NCI-H2171 (cell line): ENCODE data around the gene LILRA6.
A peak's percentile ranks its signal among the peaks of the same experiment; 100 is the strongest.
"Not testable (repeated sequence)": the region's sequence is repeated elsewhere in the genome, so short reads cannot be mapped to it uniquely, and the experiment has no call there.

Experiments used
- DNase-seq: peaks from one replicate; lab custom pipeline; 2025; lab: John Stamatoyannopoulos, UW

Gene LILRA6

DNA sequence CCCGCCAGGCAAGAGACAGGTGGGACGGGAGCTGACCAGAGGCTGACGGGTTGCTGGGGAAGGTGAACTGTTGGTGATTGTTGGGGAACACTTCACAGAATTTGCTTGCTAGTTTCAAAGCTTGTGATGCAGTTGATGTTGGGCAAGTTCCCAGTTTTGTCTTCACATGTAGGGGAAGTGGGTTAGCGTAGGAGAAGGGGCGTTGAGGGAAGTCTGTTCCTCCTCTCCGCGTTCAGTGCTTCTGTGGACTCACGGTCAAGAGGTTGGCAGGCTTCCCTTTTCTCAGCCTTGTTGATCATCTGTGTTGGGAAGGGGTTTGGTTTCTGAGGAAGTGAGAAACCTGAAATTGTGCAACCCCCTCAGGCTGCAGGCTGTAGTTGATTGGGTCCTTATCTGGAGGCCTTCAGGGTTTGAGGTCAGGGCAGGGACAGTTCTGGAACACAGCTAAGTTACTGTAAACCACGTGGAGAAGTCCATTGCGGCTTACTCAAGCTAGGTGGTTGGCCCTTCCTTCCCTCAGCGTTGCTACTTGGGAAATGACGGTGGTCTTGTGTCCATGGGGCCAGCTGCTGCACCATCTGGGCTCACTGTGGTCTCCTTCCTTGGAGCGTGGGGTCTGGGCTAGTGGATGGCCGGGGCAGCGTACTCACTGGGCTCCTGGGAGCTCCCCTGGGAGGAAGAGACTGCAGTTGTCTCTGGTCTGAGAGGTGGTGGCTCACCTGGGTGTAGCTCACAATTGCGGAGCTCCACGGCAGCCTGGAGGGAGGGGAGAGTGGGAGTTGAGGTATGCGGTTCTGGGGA is 34.4 kb downstream of the LILRA6 start:
- no peak for DNase-seq

DNA sequence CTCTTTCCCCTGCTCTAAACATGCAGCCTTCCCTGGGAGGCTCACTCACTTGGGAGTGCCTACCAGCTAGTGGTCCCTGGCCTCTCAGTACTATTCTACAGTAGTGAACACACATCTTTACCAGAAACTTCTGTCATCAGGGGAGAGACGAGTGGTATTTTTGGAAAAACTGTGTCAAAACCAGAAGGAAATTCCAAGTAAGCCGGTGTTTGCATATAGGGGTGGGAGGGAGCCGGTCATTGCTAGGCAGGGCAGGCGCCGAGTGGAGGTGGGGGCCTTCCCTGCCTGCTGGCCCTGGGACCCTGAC is 35.0 kb downstream of the LILRA6 start:
- no peak for DNase-seq

DNA sequence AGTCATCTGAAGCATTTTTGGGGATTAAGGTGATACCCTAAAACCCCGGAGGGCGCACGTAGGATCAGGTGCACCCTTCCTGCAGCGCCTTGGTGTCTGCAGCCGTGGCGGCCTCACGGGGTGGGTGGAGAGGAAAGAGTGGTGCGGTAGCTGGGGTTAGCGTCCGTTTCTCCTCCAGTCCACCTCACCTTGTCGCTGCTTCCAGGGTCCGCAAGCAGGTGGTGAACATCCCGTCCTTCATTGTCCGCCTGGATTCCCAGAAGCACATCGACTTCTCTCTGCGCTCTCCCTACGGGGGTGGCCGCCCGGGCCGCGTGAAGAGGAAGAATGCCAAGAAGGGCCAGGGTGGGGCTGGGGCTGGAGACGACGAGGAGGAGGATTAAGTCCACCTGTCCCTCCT is 35.4 kb downstream of the LILRA6 start:
- DNase-seq: not testable (repeated sequence)

DNA sequence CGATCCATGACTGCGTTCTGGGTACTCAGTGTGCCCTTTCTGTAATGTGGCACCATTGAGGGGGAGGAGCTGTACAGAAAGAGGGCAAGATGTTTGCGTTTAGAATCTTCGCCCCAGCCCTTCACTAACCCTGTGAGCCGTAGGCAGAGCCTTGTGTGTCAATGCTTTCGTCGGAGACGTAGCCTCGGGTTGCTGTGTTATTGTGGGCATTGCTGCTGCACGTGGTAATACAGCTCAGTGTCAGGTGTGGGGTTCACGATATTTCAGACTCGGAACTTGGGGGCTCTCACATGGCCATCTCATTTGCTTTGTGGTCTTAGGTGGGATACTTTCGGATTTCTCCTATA is 35.8 kb downstream of the LILRA6 start:
- DNase-seq: no peak

DNA sequence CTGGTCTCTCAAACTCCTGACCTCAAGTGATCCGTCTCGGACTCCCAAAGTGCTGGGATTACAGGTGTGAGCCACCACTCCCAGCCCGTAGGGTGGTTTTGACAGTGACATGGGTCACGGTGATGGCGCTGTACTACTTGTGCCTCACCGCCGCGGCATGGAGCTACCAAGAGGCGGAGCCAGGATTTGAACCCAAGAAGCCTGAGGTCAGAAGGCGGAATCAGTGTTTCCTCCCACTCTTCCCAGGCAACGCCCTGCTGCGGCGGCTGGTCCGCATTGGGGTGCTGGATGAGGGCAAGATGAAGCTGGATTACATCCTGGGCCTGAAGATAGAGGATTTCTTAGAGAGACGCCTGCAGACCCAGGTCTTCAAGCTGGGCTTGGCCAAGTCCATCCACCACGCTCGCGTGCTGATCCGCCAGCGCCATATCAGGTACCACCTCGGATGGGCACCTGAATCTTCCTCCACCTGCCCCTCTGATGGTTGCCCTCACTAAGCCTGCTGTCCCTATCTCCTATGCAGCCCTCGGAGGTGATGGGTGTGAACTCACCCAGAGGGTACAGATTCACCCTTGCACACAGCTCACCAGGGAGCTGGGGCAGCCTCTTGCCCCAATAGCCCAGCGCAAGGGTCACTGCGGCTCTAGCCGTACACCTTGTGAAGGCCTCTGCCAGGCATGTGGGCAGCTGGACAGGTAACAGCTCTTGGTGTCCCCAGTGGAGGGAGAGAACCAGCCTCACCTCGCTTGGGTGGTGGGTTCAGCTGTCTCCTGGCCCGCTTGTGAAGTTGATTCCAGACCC is 36.4 kb downstream of the LILRA6 start:
- DNase-seq: no peak

DNA sequence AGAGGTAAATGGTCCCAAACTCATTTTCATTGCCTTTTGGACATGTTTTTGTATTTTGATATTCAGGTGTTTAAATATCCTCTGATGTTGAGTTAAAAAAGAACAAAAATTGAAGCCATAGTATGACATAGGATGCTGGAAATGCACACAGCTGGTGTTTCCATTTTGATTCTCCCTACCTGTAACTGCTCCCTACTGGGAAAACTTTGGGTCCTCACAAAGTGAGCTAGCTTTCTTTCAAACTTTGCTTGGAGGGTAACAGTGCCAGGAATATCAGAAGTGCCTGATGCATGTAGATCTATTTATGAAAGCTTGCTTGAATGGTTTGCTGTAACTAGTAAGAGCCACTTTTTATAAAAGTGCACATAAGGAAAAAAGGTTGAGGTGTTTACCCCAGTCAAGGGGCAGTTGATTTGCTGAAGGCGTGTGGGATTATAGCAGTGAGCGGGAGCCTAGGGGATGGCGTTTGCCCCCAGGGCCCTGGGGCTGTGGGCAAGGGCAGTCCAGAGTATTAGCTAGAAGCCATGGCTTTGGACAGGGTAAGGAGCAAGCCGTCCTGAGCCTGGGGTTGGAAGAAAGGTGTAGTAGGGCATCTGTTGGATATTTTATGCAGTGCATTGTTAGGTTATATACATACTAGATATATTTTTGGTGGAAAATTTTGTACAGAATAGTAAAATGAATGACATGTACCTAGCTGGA is 37.7 kb downstream of the LILRA6 start:
- DNase-seq: no peak

DNA sequence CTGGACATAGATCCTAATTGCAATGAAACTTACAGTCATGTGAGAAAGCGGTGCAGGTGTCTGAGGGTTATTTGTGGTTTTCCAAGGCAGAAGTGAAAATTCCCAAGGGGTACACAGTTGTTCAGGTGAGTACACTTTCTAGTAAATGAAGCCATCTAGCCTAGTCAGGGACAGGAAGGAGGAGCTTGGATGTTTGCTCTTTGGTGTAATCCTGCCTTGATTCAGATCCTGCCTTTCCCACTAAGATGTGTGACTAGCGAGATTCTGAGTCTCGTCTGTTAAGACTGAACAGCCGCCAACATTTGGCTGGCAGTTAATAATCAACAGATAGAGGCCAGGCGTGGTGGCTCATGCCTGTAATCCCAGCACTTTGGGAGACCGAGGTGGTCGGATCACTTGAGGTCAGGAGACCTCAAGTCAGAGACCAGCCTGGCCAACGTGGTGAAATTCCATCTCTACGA is 39.4 kb downstream of the LILRA6 start:
- DNase-seq: no peak

DNA sequence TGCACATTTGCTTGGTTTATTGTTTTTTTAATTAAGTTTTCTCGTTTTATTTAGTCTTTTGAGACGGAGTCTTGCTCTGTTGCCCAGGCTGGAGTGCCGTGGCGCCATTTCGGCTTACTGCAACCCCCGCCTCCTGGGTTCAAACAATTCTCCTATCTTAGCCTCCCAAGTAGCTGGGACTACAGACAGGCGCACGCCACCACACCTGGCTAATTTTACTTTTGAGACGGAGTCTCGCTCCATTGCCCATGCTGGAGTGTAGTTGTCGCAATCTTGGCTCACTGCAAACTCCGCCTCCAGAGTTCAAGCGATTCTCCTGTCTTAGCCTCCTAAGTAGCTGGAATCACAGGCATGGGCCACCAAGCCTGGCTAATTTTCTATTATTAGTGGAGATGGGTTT is 40.6 kb downstream of the LILRA6 start:
- no peak for DNase-seq

DNA sequence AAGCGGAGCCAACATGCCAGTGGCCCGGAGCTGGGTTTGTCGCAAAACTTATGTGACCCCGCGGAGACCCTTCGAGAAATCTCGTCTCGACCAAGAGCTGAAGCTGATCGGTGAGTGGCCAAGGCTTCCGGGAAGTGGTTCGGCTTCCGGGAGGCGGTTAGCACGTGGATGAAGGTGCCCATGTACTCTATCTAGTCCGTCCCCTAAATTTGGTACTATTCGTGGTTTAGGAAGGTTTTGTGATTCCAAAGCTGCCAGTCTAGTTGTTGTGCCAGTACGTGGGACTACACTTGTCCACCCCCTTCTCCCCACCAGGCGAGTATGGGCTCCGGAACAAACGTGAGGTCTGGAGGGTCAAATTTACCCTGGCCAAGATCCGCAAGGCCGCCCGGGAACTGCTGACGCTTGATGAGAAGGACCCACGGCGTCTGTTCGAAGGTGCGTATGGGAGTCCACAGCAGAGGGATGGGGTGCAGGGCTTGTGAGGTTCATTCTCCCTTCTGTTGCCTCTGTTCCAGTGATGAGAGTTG is 41.4 kb downstream of the LILRA6 start:
- DNase-seq: no peak

DNA sequence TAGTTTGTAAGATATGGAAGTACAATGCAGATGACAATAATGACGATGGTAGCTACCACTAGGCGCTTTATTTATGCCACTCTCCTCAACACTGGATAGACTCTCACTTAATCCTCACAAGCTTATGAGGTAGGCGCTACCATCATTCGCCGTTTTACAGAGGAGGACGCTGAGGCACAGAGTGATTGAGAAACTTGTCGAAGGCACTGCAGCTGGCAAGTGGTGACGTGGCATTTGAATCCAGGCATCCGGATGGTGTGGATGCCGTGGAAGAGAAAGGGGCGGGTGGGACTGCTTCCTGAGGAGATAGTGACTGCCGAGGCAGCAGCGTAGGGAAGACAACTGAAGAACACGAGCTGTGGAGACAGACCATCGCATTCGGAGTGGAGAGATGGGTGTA is 43.2 kb downstream of the LILRA6 start:
- DNase-seq: no peak

DNA sequence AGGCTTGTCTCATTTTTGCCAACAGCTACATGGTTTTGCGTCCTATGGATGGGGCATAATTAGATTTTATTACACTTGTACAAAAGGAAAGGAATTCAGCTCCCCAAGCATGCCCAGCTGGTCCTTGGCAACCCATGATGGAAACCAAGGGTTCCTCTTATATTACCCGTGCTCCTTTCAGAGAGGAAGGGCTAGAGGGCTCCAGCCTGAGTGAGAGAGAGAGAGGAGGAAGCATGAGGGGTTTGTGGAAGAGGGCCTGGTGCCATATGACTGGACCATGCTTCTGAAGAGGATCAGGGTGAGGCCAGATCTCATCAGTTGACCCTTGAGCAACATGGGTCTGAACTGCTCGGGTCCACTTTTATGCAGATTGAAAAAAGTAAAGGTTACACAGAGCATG is 45.5 kb downstream of the LILRA6 start:
- DNase-seq: no peak

DNA sequence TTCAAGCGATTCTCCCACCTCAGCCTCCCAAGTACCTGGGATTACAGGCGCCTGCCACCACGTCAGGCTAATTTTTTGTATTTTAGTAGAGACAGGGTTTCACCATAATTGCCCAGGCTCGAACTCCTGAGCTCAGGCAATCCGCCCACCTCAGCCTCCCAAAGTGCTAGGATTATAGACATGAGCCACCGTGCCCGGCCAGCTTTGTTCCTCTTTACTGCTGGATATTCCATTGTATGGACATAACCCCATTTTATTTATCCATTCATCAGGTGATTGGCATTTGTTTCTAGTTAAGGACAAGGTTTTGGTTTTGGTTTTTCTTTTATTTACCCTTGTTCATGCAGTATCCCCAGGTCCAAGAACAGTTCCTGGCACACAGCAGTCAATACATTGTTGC is 46.1 kb downstream of the LILRA6 start:
- DNase-seq: no peak

DNA sequence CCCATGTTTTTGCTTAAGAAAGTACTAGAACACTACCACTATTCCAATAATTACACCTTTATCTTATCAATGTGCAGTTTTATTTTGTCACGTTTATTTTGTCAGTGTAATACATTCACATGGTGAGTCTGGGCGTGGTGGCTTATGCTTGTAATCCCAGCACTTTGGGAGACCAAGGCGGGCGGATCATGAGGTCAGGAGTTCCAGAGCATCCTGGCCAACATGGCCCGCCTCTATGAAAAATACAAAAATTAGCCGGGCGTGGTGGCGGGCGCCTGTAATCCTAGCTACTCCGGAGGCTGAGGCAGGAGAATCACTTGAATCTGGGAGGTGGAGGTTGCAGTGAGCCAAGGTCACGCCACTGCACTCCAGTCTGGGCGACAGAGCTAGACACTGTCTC is 48.1 kb downstream of the LILRA6 start:
- DNase-seq: not testable (repeated sequence)

DNA sequence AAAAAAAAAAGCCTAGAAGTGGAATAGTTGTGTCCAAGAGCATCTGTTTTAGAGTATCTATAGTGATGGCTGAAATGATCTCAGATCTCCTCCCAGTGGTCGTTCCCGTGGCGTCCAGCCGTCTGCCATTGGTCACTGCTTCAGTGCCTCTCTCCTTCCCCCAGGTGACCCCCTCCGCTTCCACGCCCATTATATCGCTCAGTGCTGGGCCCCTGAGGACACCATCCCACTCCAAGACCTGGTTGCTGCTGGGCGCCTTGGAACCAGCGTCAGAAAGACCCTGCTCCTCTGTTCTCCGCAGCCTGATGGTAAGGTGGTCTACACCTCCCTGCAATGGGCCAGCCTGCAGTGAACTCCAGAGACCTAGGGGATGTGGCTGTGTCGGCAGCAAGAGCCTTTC is 49.6 kb downstream of the LILRA6 start:
- DNase-seq: no peak

DNA sequence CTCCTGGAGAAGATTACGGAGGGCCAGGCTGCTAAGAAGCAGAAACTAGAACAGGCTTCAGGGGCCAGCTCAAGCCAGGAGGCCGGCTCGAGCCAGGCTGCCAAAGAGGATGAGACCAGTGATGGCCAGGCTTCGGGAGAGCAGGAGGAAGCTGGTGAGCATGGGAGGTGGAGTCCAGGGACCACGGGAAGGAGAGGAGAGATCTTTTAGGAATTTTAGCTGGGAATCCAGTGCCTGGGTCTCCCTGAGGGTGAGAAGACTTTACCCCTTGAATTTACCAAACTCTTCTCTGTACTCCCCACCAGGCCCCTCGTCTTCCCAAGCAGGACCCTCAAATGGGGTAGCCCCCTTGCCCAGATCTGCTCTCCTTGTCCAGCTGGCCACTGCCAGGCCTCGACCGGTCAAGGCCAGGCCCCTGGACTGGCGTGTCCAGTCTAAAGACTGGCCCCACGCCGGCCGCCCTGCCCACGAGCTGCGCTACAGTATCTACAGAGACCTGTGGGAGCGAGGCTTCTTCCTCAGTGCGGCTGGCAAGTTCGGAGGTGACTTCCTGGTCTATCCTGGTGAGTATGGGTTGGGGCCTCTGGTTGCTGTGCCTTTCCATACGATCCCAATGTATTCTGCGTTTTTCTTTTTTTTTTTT is 50.7 kb downstream of the LILRA6 start:
- DNase-seq: no peak

DNA sequence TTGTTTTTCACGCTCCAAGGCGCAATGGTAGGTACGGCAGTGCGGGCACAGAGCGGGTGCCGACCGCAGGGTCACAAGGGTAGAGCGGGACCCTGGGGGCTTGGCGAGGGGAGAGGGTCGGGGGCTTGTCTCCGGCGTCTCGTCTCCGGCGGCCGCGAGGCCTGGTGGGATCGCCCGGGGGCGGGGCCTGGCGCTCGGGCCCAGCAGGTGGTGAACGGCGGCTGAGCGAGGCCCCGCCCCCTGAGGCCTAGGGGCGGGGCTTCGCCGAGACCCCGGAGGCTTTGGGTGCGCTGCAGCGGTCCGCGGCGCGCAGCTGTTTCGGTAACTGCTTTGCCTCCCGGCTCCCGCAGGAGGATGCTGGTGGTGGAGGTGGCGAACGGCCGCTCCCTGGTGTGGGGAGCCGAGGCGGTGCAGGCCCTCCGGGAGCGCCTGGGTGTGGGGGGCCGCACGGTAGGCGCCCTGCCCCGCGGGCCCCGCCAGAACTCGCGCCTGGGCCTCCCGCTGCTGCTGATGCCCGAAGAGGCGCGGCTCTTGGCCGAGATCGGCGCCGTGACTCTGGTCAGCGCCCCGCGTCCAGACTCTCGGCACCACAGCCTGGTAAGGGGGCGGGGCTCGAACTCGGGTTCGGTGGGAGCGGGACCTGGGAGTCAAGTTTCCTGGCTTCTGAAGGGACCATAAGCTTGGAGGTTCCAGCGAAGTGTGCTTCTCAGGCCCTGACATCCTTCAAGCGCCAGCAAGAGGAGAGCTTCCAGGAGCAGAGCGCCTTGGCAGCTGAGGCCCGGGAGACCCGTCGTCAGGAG is 51.4 kb downstream of the LILRA6 start, which contains the start of gene TSEN34:
Gene TSEN34, plus strand, starts transcription at position 298 of the 800 bp plus-strand sequence. Its CDS starts 57 bp downstream, at position 355.
- DNase-seq: peak; percentile 81

DNA sequence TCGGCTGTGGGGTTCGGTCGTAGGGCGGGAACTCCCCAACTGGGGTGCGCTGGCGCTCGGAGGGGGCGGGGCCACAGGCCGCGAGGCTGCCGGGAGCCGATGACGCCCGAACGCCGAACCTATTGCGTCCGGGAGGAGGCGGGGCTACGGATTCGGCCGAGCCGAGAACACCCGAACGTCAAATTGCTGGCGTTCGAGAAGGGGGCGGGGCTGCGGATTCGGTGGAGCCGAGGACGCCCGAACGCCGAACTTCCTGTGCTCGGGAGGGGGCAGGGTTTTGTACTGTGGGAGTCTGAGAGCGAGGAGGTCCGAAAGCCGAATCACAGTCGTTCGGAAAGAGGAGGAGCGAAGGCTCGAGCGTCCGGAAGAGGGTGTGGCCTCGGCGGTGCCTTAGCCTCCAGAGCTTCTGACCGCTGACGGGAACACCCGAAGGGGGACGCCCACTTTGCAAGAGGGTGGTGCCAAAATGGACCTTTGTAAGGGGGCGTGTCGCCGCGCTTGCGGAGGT is 52.0 kb downstream of the LILRA6 start:
- DNase-seq: peak; percentile 98

DNA sequence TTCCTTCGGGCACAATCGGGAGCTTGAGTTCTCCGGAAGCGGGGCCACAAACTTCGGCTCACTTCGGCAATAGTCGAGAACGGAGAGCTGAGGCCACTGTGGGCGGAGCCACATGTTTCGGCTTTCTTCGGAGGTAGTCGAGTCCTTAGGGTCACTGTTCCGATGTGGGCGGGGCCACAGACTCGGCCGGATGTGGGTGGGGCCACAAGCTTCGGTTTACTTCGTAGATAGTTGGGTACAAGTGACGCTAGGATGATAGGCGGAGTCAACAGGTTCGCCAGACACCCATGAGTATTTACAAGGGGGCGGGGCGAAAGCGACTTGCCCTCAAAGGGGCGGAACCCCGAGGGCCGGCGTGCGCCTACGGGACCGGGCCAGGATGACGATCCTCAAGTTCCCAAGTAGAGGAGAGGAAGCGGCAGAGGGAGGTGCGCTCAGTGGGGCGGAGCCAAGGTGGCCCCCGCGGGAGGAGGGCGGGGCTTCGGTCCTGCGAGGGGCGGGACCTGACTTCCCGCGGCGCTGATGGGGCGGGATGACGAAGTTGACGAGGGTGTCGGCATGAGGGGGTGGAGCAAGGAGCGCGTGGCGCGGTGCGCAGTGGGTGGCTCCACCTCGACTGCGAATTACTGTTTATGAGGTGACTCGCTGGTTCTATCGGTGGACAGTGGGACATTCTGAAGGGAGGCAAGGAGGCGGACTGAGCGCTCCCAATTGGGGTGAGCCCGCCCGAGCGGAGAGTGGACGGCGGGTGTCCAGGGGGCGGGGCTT is 52.7 kb downstream of the LILRA6 start:
- DNase-seq: peak; percentile 100

DNA sequence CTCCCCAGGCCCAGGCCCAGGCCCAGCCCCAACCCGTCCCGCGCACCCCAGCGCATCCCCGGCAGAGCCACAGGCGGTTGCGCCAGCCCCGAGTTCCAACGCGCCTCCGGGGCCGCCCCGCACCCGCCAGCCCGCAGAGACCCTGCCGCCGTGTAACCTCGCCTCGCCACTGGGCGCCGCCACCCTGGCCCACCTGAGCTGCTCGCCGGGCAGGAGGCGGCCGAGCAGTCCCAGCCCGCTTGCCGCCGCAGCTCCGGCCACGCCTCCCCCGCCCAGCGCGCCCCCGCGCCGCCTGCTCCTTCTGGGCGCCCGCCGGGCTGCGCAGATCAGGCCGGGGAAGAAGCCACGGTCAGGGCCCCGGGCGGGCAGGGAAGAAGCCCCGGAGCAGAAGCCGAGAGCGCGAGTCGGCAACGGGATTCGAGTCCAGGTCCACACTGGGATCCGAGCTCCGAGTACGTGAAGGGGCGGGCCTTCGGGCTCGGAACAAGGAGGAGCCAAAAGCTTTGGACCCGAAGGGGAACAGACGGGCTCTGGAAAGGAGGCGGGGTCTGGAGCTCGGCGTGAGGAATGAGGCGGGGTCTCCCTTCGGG is 53.4 kb downstream of the LILRA6 start, which contains the start of gene MBOAT7:
Gene MBOAT7, minus strand, starts transcription at position 436 of the 590 bp plus-strand sequence. CDS start 1,072 bp downstream, outside the sequence.
- DNase-seq: peak; percentile 60
